SU-DHL-6 (cell line): ENCODE data around the gene ERGIC3.

ENCODE experiments used
- CTCF ChIP-seq: fragments of 200-600 bp; sonication (generic); IDR thresholded peaks from one replicate; pipeline ENCODE4 v1.5.1; 2017; ENCODE audit warnings: antibody characterized with exemption, mild to moderate bottlenecking, low read length, moderate library complexity; ENCODE audit not compliant: insufficient read depth, poor library complexity, severe bottlenecking
- EZH2phosphoT487 ChIP-seq: fragments of 200-600 bp; sonication (generic), shearing (Covaris generic); conservative IDR thresholded peaks from 2 replicates; pipeline ENCODE4 v1.6.1; 2018; ENCODE audit warnings: mild to moderate bottlenecking, antibody characterized with exemption, low read length, moderate library complexity, mixed read lengths

GRCh38 chr20:35587436-35587835, 45.6 kb downstream of the ERGIC3 start:
- TF ChIP-seq CTCF (no peak), EZH2phosphoT487 (no peak)
